ENCODE measurements around the gene JPH3.
"Not testable (repeated sequence)": the region's sequence is repeated elsewhere in the genome, so short reads cannot be mapped to it uniquely, and the experiment has no call there.

Gene JPH3

DNA sequence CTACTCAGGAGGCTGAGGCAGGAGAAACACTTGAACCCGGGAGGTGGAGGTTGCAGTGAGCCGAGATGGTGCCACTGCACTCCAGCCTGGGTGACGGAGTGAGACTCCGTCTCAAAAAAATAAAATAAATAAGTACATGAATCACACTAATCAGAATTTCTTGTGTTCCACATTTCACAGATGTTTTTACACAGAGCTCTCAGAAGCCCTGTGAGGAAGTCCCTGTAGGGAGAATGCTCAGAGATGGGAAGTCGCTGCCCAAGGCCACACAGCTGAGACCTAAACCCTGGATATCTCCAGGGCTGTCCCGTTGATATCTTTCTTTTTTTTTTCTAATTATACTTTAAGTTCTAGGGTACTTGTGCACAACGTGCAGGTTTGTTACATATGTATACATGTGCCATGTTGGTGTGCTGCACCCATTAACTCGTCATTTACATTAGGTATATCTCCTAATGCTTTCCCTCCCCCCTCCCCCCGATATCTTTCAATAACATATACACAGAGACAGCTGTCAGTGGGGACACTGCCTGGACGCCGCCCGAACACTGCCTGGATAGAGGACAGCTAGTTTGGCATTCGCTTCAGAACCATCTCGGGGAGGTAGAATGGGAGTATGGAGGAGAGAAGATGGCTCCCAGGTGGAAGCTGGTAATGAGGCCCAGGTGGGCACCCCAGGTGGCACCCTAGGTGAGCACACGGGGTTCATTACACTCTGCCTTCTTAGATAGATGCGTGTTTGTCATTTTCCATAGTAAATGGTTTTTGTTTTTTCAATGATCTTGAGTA, 24.0 kb upstream of the JPH3 start:
- not testable (repeated sequence) for H3K27me3 ChIP-seq (ENCODE audit: control insufficient read depth, insufficient read depth, low read length); H3K4me3 ChIP-seq (ENCODE audit: low read depth, low read length); H3K36me3 ChIP-seq (ENCODE audit: control insufficient read depth, insufficient read depth, low read length); H3K9me3 ChIP-seq (ENCODE audit: control insufficient read depth, insufficient read depth, low read length); H3K9ac ChIP-seq (ENCODE audit: low read depth, low read length)
- H3K4me1 ChIP-seq (ENCODE audit: control insufficient read depth, insufficient read depth, low read length), result peaks cover 20% of the 10 kb centered on the region

DNA sequence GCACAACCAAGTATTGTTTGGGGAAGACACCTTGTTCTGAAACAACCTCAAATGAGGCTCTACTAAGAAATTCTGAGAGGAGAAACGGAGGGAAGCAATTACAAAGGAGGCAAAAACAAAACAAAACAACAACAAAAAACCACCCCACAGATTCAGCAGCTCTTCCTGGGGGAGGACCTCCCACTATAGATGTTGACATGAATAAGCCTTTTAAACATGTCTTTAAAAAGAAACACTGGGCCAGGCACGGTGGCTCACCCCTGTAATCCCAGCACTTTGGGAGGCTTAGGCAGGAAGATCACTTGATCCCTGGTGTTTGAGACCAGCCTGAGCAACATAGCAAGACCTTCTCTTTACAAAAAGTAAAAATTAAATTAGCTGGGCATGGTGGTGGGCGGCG, 22.6 kb upstream of the JPH3 start:
- Histone ChIP-seq H3K4me3 (ENCODE audit: low read depth, low read length) (no peak overlapping the region), H3K36me3 (ENCODE audit: control insufficient read depth, insufficient read depth, low read length) (no peaks in the 10 kb centered on the region), H3K9ac (ENCODE audit: low read depth, low read length) (no peak overlapping the region), H3K4me1 (ENCODE audit: control insufficient read depth, insufficient read depth, low read length) (peaks cover 21% of the 10 kb centered on the region), H3K27me3 (ENCODE audit: control insufficient read depth, insufficient read depth, low read length) (no peaks in the 10 kb centered on the region), H3K9me3 (ENCODE audit: control insufficient read depth, insufficient read depth, low read length) (no peaks in the 10 kb centered on the region)

DNA sequence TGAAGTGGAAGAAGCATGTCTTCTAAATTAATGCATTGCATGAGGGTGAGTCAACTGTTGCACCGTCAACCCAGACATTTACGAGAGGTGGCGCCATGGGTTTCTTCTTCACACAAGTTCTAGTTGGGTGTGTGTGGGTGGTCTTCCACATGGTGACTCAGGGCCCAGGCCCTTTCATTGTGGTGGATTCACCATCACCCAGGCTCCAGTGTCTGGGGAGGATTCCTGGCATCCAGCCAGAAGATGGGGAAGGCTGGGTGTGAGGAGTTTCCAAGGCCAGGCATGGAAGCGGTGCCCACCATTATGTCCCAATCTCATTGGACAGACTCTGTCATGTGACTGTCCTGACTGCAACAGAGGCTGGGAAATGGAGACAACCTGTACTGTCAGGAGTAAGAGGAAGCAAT, 21.4 kb upstream of the JPH3 start:
- Histone ChIP-seq H3K4me1 (ENCODE audit: control insufficient read depth, insufficient read depth, low read length) (peaks cover 12% of the 10 kb centered on the region), H3K36me3 (ENCODE audit: control insufficient read depth, insufficient read depth, low read length) (no peaks in the 10 kb centered on the region), H3K9ac (ENCODE audit: low read depth, low read length) (no peak overlapping the region), H3K27me3 (ENCODE audit: control insufficient read depth, insufficient read depth, low read length) (no peaks in the 10 kb centered on the region), H3K4me3 (ENCODE audit: low read depth, low read length) (no peak overlapping the region), H3K9me3 (ENCODE audit: control insufficient read depth, insufficient read depth, low read length) (no peaks in the 10 kb centered on the region)

DNA sequence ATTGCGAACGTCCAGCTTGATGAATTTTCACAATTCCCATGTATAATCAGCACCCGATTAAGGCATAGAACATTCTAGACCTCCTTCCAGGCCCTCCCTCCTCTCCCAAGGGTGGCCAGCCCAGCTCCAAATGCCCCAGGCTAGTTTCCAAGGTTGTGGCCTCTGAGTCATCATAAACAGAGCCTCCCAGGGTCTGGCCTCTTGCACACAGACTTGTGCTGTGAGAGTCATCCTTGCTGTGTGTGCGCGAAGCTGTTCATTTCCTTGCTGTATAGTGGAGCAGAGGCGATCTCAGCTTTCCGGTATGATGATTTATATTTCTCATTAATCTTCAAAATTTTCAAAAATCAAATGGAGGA, 20.5 kb upstream of the JPH3 start:
- H3K9me3 ChIP-seq (ENCODE audit: control insufficient read depth, insufficient read depth, low read length), result no peaks in the 10 kb centered on the region
- H3K27me3 ChIP-seq (ENCODE audit: control insufficient read depth, insufficient read depth, low read length), result no peaks in the 10 kb centered on the region
- peaks cover 8% of the 10 kb centered on the region for H3K4me1 ChIP-seq (ENCODE audit: control insufficient read depth, insufficient read depth, low read length)
- H3K9ac ChIP-seq (ENCODE audit: low read depth, low read length), result no peak overlapping the region
- no peak overlapping the region for H3K4me3 ChIP-seq (ENCODE audit: low read depth, low read length)
- H3K36me3 ChIP-seq (ENCODE audit: control insufficient read depth, insufficient read depth, low read length), result no peaks in the 10 kb centered on the region

DNA sequence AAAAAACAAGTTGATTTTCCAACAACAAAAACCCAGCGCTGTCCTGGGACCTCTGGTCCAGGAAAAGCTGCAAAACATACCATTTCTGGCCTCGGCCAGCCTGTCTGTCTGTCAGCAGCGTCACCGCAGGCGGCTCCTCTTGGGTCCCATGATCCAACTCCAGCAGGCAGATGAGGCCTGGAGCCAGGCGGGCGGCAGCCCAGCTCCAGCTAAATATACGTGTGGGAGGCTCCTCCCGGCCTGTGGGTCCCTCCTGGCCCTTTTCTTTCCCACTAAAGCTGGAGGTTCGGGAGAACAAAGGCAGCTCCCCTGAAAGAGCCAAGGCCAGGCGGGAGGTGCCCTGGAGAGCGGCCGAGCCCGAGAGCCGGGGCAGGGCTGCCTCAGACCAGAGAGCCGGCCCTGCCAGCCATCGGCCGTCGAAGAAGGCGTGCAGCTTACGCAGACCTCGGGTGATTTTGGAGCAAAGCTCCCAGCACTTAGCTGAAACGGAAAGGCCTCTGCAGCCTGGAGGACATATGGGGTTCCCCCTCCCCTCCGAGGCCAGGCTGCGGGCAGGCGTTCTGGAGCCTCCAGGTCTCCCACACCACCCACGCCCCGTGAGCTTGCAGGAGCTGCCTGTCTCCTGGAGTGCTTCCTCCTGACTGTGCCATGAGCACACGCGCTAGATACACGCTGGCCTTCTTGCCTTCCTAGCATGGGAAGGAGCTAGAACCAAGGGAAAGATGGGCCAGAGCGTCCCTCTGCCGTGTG, 19.9 kb upstream of the JPH3 start:
- Histone ChIP-seq H3K36me3 (ENCODE audit: control insufficient read depth, insufficient read depth, low read length) (no peaks in the 10 kb centered on the region), H3K4me3 (ENCODE audit: low read depth, low read length) (no peak overlapping the region), H3K9me3 (ENCODE audit: control insufficient read depth, insufficient read depth, low read length) (no peaks in the 10 kb centered on the region), H3K9ac (ENCODE audit: low read depth, low read length) (no peak overlapping the region), H3K27me3 (ENCODE audit: control insufficient read depth, insufficient read depth, low read length) (no peaks in the 10 kb centered on the region), H3K4me1 (ENCODE audit: control insufficient read depth, insufficient read depth, low read length) (peaks cover 8% of the 10 kb centered on the region)

DNA sequence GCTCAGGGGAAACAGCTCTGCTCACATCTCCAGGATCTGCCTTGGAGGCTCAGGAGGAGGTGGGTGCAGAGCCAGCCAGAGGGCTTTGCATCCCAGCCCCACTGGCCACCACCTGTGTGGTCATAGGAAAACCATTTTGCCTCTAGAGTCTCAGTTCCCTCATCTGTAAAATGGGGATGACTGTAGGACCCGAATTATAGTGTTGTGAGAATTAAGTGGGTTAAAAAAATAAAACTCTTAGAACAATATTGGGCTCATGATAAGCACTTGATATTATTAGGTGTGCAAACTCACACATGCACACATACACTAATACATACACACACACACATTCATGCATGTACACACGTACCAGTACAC, 19.4 kb upstream of the JPH3 start:
- Histone ChIP-seq H3K36me3 (ENCODE audit: control insufficient read depth, insufficient read depth, low read length) (no peaks in the 10 kb centered on the region), H3K27me3 (ENCODE audit: control insufficient read depth, insufficient read depth, low read length) (no peaks in the 10 kb centered on the region)

DNA sequence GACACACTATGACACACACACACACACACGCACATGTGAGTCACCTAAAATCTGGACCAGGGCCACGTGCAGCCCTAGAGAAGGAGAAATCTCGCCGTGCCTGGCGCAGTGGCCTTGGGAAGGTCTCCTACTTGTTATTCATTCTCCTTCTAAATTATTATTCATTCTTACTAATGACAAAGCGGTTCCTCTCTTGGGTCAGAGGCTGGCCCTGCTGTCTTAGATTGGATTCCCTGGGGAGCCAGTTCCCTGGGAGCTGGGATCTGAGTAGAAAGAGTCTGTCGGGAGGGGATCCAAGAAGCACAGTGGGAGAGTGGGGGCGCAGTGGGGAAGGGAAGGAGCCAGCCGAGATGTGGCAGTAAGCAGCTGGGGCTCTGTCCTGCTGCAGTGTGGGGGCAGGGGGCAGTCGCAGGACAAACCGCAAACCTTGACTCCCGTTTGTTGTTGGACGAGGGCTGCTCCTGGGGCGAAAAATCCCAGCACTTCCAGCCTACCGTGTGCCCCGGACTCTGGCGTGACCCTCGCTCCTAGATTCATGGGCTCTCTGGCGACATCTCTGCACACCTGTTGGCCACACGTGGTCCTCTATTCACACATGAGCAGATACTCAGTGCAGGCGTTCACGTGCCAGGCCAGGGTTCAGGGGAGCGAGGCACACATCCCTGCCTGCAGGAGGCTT, 18.7 kb upstream of the JPH3 start:
- H3K9me3 ChIP-seq (ENCODE audit: control insufficient read depth, insufficient read depth, low read length), result no peaks in the 10 kb centered on the region
- H3K4me3 ChIP-seq (ENCODE audit: low read depth, low read length), result no peak overlapping the region
- peaks cover 8% of the 10 kb centered on the region for H3K4me1 ChIP-seq (ENCODE audit: control insufficient read depth, insufficient read depth, low read length)
- H3K27me3 ChIP-seq (ENCODE audit: control insufficient read depth, insufficient read depth, low read length), result no peaks in the 10 kb centered on the region
- no peaks in the 10 kb centered on the region for H3K36me3 ChIP-seq (ENCODE audit: control insufficient read depth, insufficient read depth, low read length)
- no peak overlapping the region for H3K9ac ChIP-seq (ENCODE audit: low read depth, low read length)

More for the DNA sequence above, 19.4 kb upstream of the JPH3 start:
- Histone ChIP-seq H3K9me3 (ENCODE audit: control insufficient read depth, insufficient read depth, low read length) (no peaks in the 10 kb centered on the region), H3K4me1 (ENCODE audit: control insufficient read depth, insufficient read depth, low read length) (peaks cover 8% of the 10 kb centered on the region), H3K4me3 (ENCODE audit: low read depth, low read length) (no peak overlapping the region), H3K9ac (ENCODE audit: low read depth, low read length) (no peak overlapping the region)

DNA sequence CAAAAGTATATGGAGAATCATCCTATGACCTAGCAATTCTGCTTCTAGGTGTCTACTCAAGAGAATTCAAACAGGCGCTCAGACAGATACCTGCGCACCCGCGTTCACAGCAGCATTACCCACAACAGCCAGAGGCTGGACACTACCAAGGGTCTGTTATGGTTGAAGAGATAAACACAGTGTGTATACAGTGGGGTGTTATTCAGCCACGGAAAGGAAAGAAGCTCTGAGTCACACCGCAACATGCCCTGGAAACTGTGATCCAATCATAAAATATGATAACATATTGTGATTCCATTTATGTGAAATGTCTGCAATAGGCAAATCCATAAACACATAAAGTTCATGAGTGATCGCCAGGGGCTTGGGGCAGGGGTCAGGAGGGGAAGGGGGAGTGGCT, 18.0 kb upstream of the JPH3 start:
- Histone ChIP-seq H3K9me3 (ENCODE audit: control insufficient read depth, insufficient read depth, low read length) (no peaks in the 10 kb centered on the region), H3K27me3 (ENCODE audit: control insufficient read depth, insufficient read depth, low read length) (no peaks in the 10 kb centered on the region), H3K4me3 (ENCODE audit: low read depth, low read length) (no peak overlapping the region), H3K9ac (ENCODE audit: low read depth, low read length) (no peak overlapping the region), H3K4me1 (ENCODE audit: control insufficient read depth, insufficient read depth, low read length) (peaks cover 10% of the 10 kb centered on the region), H3K36me3 (ENCODE audit: control insufficient read depth, insufficient read depth, low read length) (no peaks in the 10 kb centered on the region)

DNA sequence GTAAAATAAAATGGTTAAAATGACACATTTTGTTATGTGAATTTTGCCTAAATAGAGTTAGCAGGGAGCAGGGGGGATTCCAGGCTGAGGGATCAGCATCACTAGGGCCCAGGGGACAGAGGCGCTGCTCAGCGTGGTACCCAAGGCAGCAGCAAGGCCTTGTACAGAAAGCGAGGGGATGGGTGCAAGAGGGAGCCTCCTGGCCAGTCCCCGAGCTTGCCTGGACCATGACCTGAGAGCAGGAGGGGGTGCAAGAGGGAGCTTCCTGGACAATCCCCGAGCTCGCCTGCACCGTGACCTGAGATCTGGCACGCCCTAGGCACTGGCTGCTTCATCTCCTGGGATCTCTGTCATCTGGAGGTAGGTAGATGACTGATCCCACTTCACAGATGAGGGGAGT, 17.3 kb upstream of the JPH3 start:
- Histone ChIP-seq H3K9ac (ENCODE audit: low read depth, low read length) (no peak overlapping the region), H3K9me3 (ENCODE audit: control insufficient read depth, insufficient read depth, low read length) (no peaks in the 10 kb centered on the region), H3K27me3 (ENCODE audit: control insufficient read depth, insufficient read depth, low read length) (no peaks in the 10 kb centered on the region), H3K4me1 (ENCODE audit: control insufficient read depth, insufficient read depth, low read length) (peaks cover 10% of the 10 kb centered on the region), H3K36me3 (ENCODE audit: control insufficient read depth, insufficient read depth, low read length) (no peaks in the 10 kb centered on the region), H3K4me3 (ENCODE audit: low read depth, low read length) (no peak overlapping the region)

DNA sequence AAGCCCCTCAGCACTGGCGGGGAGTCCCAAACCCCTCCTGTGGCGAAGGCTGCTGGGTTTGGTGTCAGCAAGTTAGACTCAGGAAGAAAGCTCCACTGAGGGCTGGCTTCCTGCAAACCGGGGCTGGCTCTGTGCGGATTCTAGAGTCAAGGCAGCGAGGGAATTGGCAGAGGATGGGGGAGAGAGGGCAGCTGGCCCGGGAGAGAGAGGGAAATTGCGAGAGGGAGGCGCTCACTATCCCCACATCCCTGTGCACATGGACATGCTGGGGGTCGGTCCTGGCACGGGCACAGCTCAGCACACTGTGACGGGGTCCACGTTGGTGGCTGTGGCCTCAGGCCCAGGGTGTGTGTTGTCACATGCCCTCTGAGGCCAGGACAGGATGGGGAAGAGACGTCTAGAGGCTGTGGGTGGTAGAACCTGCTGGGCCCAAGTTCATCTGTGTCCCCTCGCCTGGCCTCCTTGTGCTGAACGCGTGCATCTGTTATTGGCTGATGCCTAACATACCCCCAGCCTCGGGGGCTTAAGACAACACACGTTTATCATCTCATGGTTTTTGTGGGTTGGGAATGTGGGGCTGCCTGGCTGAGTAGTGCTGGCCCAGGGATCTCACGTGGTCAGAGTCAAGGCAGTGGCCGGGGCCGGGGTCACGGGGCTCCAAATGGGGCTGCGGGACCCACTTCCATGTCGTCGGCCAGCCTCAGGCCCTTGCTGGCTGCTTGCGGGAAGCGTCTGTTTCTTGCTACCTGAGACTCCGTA, 16.7 kb upstream of the JPH3 start:
- no peak overlapping the region for H3K4me3 ChIP-seq (ENCODE audit: low read depth, low read length)
- H3K9me3 ChIP-seq (ENCODE audit: control insufficient read depth, insufficient read depth, low read length), result no peaks in the 10 kb centered on the region
- H3K9ac ChIP-seq (ENCODE audit: low read depth, low read length), result no peak overlapping the region
- no peaks in the 10 kb centered on the region for H3K27me3 ChIP-seq (ENCODE audit: control insufficient read depth, insufficient read depth, low read length)
- peaks cover 10% of the 10 kb centered on the region for H3K4me1 ChIP-seq (ENCODE audit: control insufficient read depth, insufficient read depth, low read length)
- no peaks in the 10 kb centered on the region for H3K36me3 ChIP-seq (ENCODE audit: control insufficient read depth, insufficient read depth, low read length)

DNA sequence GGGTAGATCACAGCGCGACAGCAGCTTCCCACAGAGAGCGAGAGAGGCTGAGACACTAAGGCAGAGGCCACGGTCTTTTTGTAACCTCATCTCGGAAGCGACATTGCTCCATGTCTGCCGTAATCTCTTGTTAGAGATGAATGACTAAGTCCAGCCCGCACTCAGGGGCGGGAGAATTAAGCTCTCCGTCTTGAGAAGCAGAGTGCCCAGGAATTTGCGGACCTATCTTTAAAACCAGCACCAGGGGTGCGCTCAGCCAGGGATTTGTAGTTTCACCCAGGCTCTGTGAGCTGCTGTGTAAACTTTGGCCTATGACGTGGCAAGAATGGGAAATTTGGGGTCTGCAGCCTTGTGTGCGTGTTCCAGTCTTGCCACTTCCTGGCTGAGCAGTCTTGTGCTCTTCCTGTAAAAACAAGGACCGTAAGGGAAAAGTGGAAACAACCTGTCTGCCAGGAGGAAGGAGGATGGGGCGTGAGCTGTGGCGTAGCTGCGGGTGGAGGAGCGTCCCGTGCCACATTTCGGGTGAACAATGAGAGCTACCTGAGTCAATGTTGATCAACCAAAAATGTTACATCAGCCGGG, 16.0 kb upstream of the JPH3 start:
- H3K36me3 ChIP-seq (ENCODE audit: control insufficient read depth, insufficient read depth, low read length), result no peaks in the 10 kb centered on the region
- peak overlapping the region; percentile 60 for H3K9ac ChIP-seq (ENCODE audit: low read depth, low read length)
- no peak overlapping the region for H3K4me3 ChIP-seq (ENCODE audit: low read depth, low read length)
- peaks cover 10% of the 10 kb centered on the region for H3K4me1 ChIP-seq (ENCODE audit: control insufficient read depth, insufficient read depth, low read length)
- no peaks in the 10 kb centered on the region for H3K9me3 ChIP-seq (ENCODE audit: control insufficient read depth, insufficient read depth, low read length)
- no peaks in the 10 kb centered on the region for H3K27me3 ChIP-seq (ENCODE audit: control insufficient read depth, insufficient read depth, low read length)

All from iPS-15b (cell line).